HEK293 (cell line): ENCODE results near the gene KDSR.

ENCODE experiments used
- ZNF202 ChIP-seq: fragments of 450-650 bp; formaldehyde crosslinking; IDR thresholded peaks from 2 replicates; pipeline ENCODE4 v1.5.1; 2016; ENCODE audit warnings: missing biosample characterization, missing genetic modification characterization, borderline replicate concordance
- TF ChIP-seq, protein P1 (sequence below): fragments of 450-650 bp; formaldehyde crosslinking; IDR thresholded peaks from 2 replicates; pipeline ENCODE4 v1.5.1; 2016; ENCODE audit warnings: missing biosample characterization, missing genetic modification characterization
- TF ChIP-seq, protein P2 (sequence below): fragments of 450-650 bp; formaldehyde crosslinking; IDR thresholded peaks from 2 replicates; pipeline ENCODE4 v1.5.1; 2017; ENCODE audit warnings: missing biosample characterization, missing genetic modification characterization
- TF ChIP-seq, protein P3 (sequence below): sonication (generic); formaldehyde crosslinking; IDR thresholded peaks from 2 replicates; pipeline ENCODE4 v1.8.1; 2022; ENCODE audit warnings: mild to moderate bottlenecking, moderate library complexity, missing genetic modification reagents
- TF ChIP-seq, protein P4 (sequence below): fragments of 450-650 bp; formaldehyde crosslinking; IDR thresholded peaks from 2 replicates; pipeline ENCODE4 v1.5.1; 2016; ENCODE audit warnings: missing biosample characterization, missing genetic modification characterization

DNA sequence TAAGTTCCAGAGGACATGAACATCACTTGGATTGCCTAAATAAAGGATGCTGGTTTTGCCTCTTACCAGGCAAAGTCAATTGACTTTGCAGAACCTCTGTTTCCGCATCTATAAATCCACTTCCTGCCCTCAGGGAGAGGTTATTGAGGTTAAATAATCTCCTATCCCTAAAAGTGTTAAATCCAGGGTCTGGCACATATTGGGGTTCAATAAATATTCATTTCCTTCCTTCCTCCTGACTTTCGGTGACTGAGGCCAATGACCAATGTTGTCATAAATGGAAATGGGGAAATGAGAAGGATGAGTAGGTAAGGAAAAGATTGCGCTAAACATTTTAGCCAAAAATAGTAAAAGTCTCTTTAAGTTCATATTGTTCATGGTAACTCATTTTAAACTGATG lies 63.5 kb downstream of the KDSR start:
- TF ChIP-seq, protein P1, sequence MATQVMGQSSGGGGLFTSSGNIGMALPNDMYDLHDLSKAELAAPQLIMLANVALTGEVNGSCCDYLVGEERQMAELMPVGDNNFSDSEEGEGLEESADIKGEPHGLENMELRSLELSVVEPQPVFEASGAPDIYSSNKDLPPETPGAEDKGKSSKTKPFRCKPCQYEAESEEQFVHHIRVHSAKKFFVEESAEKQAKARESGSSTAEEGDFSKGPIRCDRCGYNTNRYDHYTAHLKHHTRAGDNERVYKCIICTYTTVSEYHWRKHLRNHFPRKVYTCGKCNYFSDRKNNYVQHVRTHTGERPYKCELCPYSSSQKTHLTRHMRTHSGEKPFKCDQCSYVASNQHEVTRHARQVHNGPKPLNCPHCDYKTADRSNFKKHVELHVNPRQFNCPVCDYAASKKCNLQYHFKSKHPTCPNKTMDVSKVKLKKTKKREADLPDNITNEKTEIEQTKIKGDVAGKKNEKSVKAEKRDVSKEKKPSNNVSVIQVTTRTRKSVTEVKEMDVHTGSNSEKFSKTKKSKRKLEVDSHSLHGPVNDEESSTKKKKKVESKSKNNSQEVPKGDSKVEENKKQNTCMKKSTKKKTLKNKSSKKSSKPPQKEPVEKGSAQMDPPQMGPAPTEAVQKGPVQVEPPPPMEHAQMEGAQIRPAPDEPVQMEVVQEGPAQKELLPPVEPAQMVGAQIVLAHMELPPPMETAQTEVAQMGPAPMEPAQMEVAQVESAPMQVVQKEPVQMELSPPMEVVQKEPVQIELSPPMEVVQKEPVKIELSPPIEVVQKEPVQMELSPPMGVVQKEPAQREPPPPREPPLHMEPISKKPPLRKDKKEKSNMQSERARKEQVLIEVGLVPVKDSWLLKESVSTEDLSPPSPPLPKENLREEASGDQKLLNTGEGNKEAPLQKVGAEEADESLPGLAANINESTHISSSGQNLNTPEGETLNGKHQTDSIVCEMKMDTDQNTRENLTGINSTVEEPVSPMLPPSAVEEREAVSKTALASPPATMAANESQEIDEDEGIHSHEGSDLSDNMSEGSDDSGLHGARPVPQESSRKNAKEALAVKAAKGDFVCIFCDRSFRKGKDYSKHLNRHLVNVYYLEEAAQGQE = no peak
- TF ChIP-seq, protein P2, sequence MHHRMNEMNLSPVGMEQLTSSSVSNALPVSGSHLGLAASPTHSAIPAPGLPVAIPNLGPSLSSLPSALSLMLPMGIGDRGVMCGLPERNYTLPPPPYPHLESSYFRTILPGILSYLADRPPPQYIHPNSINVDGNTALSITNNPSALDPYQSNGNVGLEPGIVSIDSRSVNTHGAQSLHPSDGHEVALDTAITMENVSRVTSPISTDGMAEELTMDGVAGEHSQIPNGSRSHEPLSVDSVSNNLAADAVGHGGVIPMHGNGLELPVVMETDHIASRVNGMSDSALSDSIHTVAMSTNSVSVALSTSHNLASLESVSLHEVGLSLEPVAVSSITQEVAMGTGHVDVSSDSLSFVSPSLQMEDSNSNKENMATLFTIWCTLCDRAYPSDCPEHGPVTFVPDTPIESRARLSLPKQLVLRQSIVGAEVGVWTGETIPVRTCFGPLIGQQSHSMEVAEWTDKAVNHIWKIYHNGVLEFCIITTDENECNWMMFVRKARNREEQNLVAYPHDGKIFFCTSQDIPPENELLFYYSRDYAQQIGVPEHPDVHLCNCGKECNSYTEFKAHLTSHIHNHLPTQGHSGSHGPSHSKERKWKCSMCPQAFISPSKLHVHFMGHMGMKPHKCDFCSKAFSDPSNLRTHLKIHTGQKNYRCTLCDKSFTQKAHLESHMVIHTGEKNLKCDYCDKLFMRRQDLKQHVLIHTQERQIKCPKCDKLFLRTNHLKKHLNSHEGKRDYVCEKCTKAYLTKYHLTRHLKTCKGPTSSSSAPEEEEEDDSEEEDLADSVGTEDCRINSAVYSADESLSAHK (tag by site-specific recombination) = no peak
- TF ChIP-seq, protein P3, sequence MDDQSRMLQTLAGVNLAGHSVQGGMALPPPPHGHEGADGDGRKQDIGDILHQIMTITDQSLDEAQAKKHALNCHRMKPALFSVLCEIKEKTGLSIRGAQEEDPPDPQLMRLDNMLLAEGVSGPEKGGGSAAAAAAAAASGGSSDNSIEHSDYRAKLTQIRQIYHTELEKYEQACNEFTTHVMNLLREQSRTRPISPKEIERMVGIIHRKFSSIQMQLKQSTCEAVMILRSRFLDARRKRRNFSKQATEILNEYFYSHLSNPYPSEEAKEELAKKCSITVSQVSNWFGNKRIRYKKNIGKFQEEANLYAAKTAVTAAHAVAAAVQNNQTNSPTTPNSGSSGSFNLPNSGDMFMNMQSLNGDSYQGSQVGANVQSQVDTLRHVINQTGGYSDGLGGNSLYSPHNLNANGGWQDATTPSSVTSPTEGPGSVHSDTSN (CRISPR knock-in tag) = no peak
- TF ChIP-seq, protein P4, sequence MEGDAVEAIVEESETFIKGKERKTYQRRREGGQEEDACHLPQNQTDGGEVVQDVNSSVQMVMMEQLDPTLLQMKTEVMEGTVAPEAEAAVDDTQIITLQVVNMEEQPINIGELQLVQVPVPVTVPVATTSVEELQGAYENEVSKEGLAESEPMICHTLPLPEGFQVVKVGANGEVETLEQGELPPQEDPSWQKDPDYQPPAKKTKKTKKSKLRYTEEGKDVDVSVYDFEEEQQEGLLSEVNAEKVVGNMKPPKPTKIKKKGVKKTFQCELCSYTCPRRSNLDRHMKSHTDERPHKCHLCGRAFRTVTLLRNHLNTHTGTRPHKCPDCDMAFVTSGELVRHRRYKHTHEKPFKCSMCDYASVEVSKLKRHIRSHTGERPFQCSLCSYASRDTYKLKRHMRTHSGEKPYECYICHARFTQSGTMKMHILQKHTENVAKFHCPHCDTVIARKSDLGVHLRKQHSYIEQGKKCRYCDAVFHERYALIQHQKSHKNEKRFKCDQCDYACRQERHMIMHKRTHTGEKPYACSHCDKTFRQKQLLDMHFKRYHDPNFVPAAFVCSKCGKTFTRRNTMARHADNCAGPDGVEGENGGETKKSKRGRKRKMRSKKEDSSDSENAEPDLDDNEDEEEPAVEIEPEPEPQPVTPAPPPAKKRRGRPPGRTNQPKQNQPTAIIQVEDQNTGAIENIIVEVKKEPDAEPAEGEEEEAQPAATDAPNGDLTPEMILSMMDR (tag by site-specific recombination) = no peak
- no peak for TF ChIP-seq ZNF202 (tag by site-specific recombination)
